Smooth muscle cell of trachea (primary cell): ENCODE measurements around the gene MPDU1. TPM values are rescaled to one million over a fixed set of nuclear protein-coding genes. Genes with fewer than 3 reads are reported as not detected.

ENCODE experiments used
- total RNA-seq: library from RNA; depleted of rRNA; stranded (reverse); fragments of >200 nt; gene quantifications from 2 replicates; pipeline ENCODE4 v1.2.1, GENCODE V29; 2014

Gene MPDU1
- total RNA-seq = 94.1 and 137 TPM in 2 replicates

GRCh38 chr17:7583253-7584109 lies at the start of gene MPDU1:
TSS of gene MPDU1 (plus strand) at chr17:7583852. CDS start at chr17:7583863, 11 bp downstream.

GRCh38 chr17:7548585-7549400 lies 34.9 kb upstream of the MPDU1 start, which contains the start of gene TNFSF12:
TSS of gene TNFSF12 (plus strand) at chr17:7549058. CDS start at chr17:7549154, 96 bp downstream.

GRCh38 chr17:7558544-7559319 lies 24.9 kb upstream of the MPDU1 start, which contains the start of gene TNFSF13:
TSS of gene TNFSF13 (plus strand) at chr17:7558750. CDS start at chr17:7559040, 290 bp downstream.

GRCh38 chr17:7561589-7562207 lies 22.0 kb upstream of the MPDU1 start, which contains the start of gene SENP3:
TSS of gene SENP3 (plus strand) at chr17:7561919. CDS start at chr17:7563077, 1,158 bp downstream.

GRCh38 chr17:7579001-7579833 lies 4.4 kb upstream of the MPDU1 start, which contains the start of gene CD68:
TSS of gene CD68 (plus strand) at chr17:7579638. CDS start at chr17:7579678, 40 bp downstream.

GRCh38 chr17:7589891-7590691 lies 6.4 kb downstream of the MPDU1 start, which contains the start of gene SOX15:
TSS of gene SOX15 (minus strand) at chr17:7590094. CDS start at chr17:7589676, 418 bp downstream.

GRCh38 chr17:7614425-7615264 lies 31.0 kb downstream of the MPDU1 start, which contains the start of gene FXR2:
TSS of gene FXR2 (minus strand) at chr17:7614897. CDS start at chr17:7614532, 365 bp downstream.

GRCh38 chr17:7627250-7628121 lies 43.8 kb downstream of the MPDU1 start, which contains the start of gene SAT2:
TSS of gene SAT2 (minus strand) at chr17:7627821. CDS start at chr17:7627635, 186 bp downstream.

GRCh38 chr17:7629939-7630571 lies 46.4 kb downstream of the MPDU1 start, which contains the start of gene SHBG:
TSS of gene SHBG (plus strand) at chr17:7630135. CDS start at chr17:7630173, 38 bp downstream.

Other genes with a start within 250 kb of the MPDU1 start
- gene ACAP1, start 247.3 kb upstream of the MPDU1 start, total RNA-seq = 0.58 and 0.99 TPM in 2 replicates
- 6.1 and 13.1 TPM in 2 replicates for gene KCTD11, start 231.7 kb upstream of the MPDU1 start, total RNA-seq
- gene TMEM95, start 228.7 kb upstream of the MPDU1 start, total RNA-seq = not detected in 2 replicates
- gene TNK1, start 202.8 kb upstream of the MPDU1 start, total RNA-seq = 0.66 and 0.73 TPM in 2 replicates
- gene PLSCR3, start 189.3 kb upstream of the MPDU1 start, total RNA-seq = 38.7 and 48.1 TPM in 2 replicates
- gene TMEM256, start 179.8 kb upstream of the MPDU1 start, total RNA-seq = 95.8 and 132 TPM in 2 replicates
- 16.1 and 18.2 TPM in 2 replicates for gene NLGN2, start 176.0 kb upstream of the MPDU1 start, total RNA-seq
- not detected in 2 replicates for gene SPEM1, start 163.5 kb upstream of the MPDU1 start, total RNA-seq
- gene SPEM2, start 158.2 kb upstream of the MPDU1 start, total RNA-seq = not detected in 2 replicates
- not detected in 2 replicates for gene SPEM3, start 155.0 kb upstream of the MPDU1 start, total RNA-seq
- 1.3 and 1.9 TPM in 2 replicates for gene TMEM102, start 148.4 kb upstream of the MPDU1 start, total RNA-seq
- gene FGF11, start 144.3 kb upstream of the MPDU1 start, total RNA-seq = 0.58 and 2.8 TPM in 2 replicates
- gene CHRNB1, start 138.8 kb upstream of the MPDU1 start, total RNA-seq = 6.8 and 10.3 TPM in 2 replicates
- 27.8 and 44.8 TPM in 2 replicates for gene ZBTB4, start 104.2 kb upstream of the MPDU1 start, total RNA-seq
- not detected in 2 replicates for gene SLC35G6, start 102.4 kb upstream of the MPDU1 start, total RNA-seq
- 104 and 111 TPM in 2 replicates for gene POLR2A, start 99.5 kb upstream of the MPDU1 start, total RNA-seq
- gene TNFSF12, start 34.8 kb upstream of the MPDU1 start, total RNA-seq = 17.0 and 18.4 TPM in 2 replicates
- gene TNFSF13, start 25.1 kb upstream of the MPDU1 start, total RNA-seq = 2.0 and 2.2 TPM in 2 replicates
- 59.2 and 68.1 TPM in 2 replicates for gene SENP3, start 21.9 kb upstream of the MPDU1 start, total RNA-seq
- gene CD68, start 4.2 kb upstream of the MPDU1 start, total RNA-seq = 30.4 and 79.9 TPM in 2 replicates
- gene SOX15, start 6.2 kb downstream of the MPDU1 start, total RNA-seq = 0.66 and 0.73 TPM in 2 replicates
- gene FXR2, start 31.0 kb downstream of the MPDU1 start, total RNA-seq = 34.9 and 47.3 TPM in 2 replicates
- 43.8 and 45.5 TPM in 2 replicates for gene SAT2, start 44.0 kb downstream of the MPDU1 start, total RNA-seq
- 0.17 and 0.29 TPM in 2 replicates for gene SHBG, start 46.3 kb downstream of the MPDU1 start, total RNA-seq
- 0.17 TPM in 1 of 2 replicates, not detected in the other for gene ATP1B2, start 67.1 kb downstream of the MPDU1 start, total RNA-seq
- 18.3 and 35.4 TPM in 2 replicates for gene TP53, start 103.6 kb downstream of the MPDU1 start, total RNA-seq
- 3.6 and 6.4 TPM in 2 replicates for gene WRAP53, start 104.6 kb downstream of the MPDU1 start, total RNA-seq
- gene EFNB3, start 121.3 kb downstream of the MPDU1 start, total RNA-seq = 0.83 and 1.0 TPM in 2 replicates
- gene DNAH2, start 133.9 kb downstream of the MPDU1 start, total RNA-seq = 0.17 and 0.29 TPM in 2 replicates